Type B pancreatic cell (in vitro differentiated cells): Measurements from ENCODE around the gene ARHGAP11A. TPM values are rescaled to one million over a fixed set of nuclear protein-coding genes. Genes with fewer than 3 reads are reported as not detected.

Experiments used
- DNase-seq: peaks from one replicate; pipeline ENCODE4 v3.0.0; 2021; ENCODE audit warnings: mixed read lengths; ENCODE audit not compliant: unreplicated experiment; ENCODE audit errors: extremely low spot score
- H3K27ac Mint-ChIP-seq: 2 replicates; pipeline ENCODE4 v1.8.0; 2021; ENCODE audit warnings: mild to moderate bottlenecking, mixed read lengths
- H3K27me3 Mint-ChIP-seq: 2 replicates; pipeline ENCODE4 v1.8.0; 2021; ENCODE audit warnings: mixed read lengths
- H3K36me3 Mint-ChIP-seq: 2 replicates; pipeline ENCODE4 v1.8.0; 2021; ENCODE audit warnings: mixed read lengths
- H3K4me1 Mint-ChIP-seq: one replicate; pipeline ENCODE4 v1.8.0; 2021; ENCODE audit warnings: mixed read lengths; ENCODE audit not compliant: unreplicated experiment
- H3K4me3 Mint-ChIP-seq: 2 replicates; pipeline ENCODE4 v1.8.0; 2021; ENCODE audit warnings: mild to moderate bottlenecking, mixed read lengths
- H3K9me3 Mint-ChIP-seq: 2 replicates; pipeline ENCODE4 v1.8.0; 2021; ENCODE audit warnings: mixed read lengths
- total RNA-seq: library from RNA; stranded (reverse); gene quantifications from 2 replicates; pipeline ENCODE4 v1.2.1, GENCODE V29; 2021; ENCODE audit warnings: low replicate concordance
- TF ChIP-seq, protein P1 (sequence below): fragments of 200-600 bp; sonication (generic); conservative IDR thresholded peaks from 2 replicates; pipeline ENCODE4 v1.5.0; 2021; ENCODE audit warnings: antibody characterized with exemption, mild to moderate bottlenecking

Gene ARHGAP11A
- total RNA-seq, 1 donor from 2014 or later: 52.6 TPM

DNA sequence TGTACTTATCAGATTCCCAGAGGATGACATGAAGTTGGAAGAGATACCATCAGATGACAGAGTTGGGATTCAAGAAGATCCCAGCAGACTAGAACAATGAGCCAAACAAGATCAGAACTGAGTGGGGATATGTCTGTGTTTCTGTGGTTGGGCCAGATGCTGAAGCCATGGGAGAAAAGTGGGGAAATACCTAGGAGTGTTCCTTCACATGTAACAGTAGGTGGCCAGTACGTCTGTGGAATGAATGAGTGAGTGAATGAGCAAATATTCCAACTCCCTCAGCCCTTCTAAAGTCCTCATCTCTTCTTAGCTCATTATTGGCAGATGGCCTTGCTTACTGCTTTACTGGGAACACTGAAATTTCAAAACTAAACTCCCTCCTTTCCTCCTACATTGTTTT lies 70.3 kb downstream of the ARHGAP11A start:
- TF ChIP-seq, protein P1, sequence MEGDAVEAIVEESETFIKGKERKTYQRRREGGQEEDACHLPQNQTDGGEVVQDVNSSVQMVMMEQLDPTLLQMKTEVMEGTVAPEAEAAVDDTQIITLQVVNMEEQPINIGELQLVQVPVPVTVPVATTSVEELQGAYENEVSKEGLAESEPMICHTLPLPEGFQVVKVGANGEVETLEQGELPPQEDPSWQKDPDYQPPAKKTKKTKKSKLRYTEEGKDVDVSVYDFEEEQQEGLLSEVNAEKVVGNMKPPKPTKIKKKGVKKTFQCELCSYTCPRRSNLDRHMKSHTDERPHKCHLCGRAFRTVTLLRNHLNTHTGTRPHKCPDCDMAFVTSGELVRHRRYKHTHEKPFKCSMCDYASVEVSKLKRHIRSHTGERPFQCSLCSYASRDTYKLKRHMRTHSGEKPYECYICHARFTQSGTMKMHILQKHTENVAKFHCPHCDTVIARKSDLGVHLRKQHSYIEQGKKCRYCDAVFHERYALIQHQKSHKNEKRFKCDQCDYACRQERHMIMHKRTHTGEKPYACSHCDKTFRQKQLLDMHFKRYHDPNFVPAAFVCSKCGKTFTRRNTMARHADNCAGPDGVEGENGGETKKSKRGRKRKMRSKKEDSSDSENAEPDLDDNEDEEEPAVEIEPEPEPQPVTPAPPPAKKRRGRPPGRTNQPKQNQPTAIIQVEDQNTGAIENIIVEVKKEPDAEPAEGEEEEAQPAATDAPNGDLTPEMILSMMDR: no peak
- no peak for DNase-seq
- Mint-ChIP-seq H3K27me3 (no peaks in the 10 kb centered on the region), H3K9me3 (no peaks in the 10 kb centered on the region), H3K27ac (no peak overlapping the region), H3K36me3 (no peaks in the 10 kb centered on the region), H3K4me1 (peaks cover 4% of the 10 kb centered on the region), H3K4me3 (no peak overlapping the region)

DNA sequence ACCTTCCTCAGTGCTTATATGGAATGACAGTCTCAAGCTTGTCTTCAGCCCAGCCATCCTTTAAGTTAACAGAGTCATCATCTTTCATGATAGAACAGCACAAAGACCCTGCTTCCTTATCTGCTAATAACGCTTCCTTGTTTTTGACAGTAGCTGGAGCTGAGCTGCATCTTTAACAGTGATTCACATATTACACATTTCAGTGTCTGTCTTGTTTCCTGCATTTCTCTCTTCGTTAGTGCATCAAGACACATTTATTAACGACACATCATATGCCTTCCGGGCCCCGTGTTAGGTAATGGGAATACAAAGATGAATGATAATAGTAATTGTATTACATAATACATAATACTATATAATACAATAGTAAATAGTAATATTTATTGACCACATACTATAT lies 72.3 kb downstream of the ARHGAP11A start:
- no peaks in the 10 kb centered on the region for H3K27me3 Mint-ChIP-seq

DNA sequence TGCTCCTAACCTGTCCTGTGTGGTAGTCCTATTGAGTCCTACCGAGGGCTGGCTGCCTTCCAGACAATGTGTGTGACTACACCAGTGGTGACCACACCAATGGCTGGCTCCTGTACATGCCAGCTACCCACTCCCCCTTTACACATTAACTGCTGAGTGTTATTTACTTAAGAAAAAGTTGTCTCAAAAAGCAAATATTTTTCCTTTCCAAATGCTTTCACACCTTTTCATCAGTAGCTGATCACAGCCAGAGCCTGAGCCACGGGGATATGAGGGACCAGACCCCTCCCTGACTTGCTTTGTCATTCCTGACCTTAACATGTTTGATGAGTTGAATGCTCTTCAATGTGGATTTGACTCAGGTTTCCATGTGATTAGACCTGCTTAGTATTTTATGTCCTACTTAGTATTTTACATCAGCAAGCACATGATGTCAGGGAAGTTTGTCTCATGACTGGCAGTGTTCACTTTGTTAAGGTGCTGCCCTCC lies 72.9 kb downstream of the ARHGAP11A start:
- peaks cover 9% of the 10 kb centered on the region for H3K4me1 Mint-ChIP-seq
- peaks cover 3% of the 10 kb centered on the region for H3K9me3 Mint-ChIP-seq
- no peaks in the 10 kb centered on the region for H3K36me3 Mint-ChIP-seq
- TF ChIP-seq, protein P1: no peak
- H3K27me3 Mint-ChIP-seq: no peaks in the 10 kb centered on the region
- DNase-seq: no peak
- H3K4me3 Mint-ChIP-seq: no peak overlapping the region
- no peak overlapping the region for H3K27ac Mint-ChIP-seq

More for the DNA sequence above, 72.3 kb downstream of the ARHGAP11A start:
- no peak for DNase-seq
- TF ChIP-seq, protein P1: no peak
- Mint-ChIP-seq H3K4me3 (no peak overlapping the region), H3K9me3 (no peaks in the 10 kb centered on the region), H3K4me1 (peaks cover 9% of the 10 kb centered on the region), H3K27ac (no peak overlapping the region), H3K36me3 (no peaks in the 10 kb centered on the region)

Other genes starting within 250 kb of the ARHGAP11A start
- gene GOLGA8K, start 212.2 kb upstream of the ARHGAP11A start, total RNA-seq: 0.77 TPM in 1 of 2 replicates, not detected in the other
- 0.79 and 1.6 TPM in 2 replicates for gene GOLGA8O, start 159.9 kb upstream of the ARHGAP11A start, total RNA-seq
- 1.1 and 3.9 TPM in 2 replicates for gene GOLGA8N, start 22.0 kb upstream of the ARHGAP11A start, total RNA-seq
- gene SCG5, start 26.2 kb downstream of the ARHGAP11A start, total RNA-seq: 93.1 and 127 TPM in 2 replicates
- 2.5 and 56.6 TPM in 2 replicates for gene GREM1, start 102.5 kb downstream of the ARHGAP11A start, total RNA-seq